Caco-2 (cell line): ENCODE results near the gene EBF4. TPM values are rescaled to one million over a fixed set of nuclear protein-coding genes. Genes with fewer than 3 reads are reported as not detected.

Experiments
- BruUV-seq: library from RNA; stranded (reverse); fragments of 400-500 nt; replicated peaks from 2 replicates; lab custom pipeline; 2021; lab: Mats Ljungman, UMichigan
- CTCF ChIA-PET: fragments of 300-600 bp; sonication (Branson Sonifier 250); formaldehyde crosslinking; loops from one replicate; lab custom pipeline; 2022; ENCODE audit warnings: antibody characterized with exemption; lab: Charles Lee
- POLR2A ChIA-PET: fragments of 300-600 bp; sonication (Branson Sonifier 250); formaldehyde crosslinking; loops from one replicate; lab custom pipeline; 2022; ENCODE audit warnings: antibody characterized with exemption; lab: Charles Lee
- DNase-seq, 2 experiments: peaks; one replicate each; pipeline versions ENCODE4 v3.0.0 to v3.0.0-alpha.2; 2020 to 2022
- H3K27me3 ChIP-seq: replicated peaks from 2 replicates; pipeline ENCODE4 v1.6.0; 2011; ENCODE audit warnings: low read length; ENCODE audit not compliant: control insufficient read depth, insufficient read depth
- H3K36me3 ChIP-seq: 2 replicates; pipeline ENCODE4 v1.5.1; 2011; ENCODE audit warnings: low read length; ENCODE audit not compliant: control insufficient read depth, insufficient read depth
- H3K4me1 ChIP-seq: fragments of 250-450 bp; sonication (Bioruptor Pico); 2 replicates; pipeline ENCODE4 v1.5.1; 2020; ENCODE audit warnings: mild to moderate bottlenecking
- H3K4me3 ChIP-seq: 2 replicates; pipeline ENCODE4 v1.5.1; 2011; ENCODE audit warnings: low read depth, mild to moderate bottlenecking, control low read depth, low read length
- H3K9me3 ChIP-seq: fragments of 250-450 bp; sonication (Bioruptor Pico); 2 replicates; pipeline ENCODE4 v1.5.1; 2020; ENCODE audit warnings: mild to moderate bottlenecking, moderate library complexity
- H3K27ac Mint-ChIP-seq: one replicate; pipeline ENCODE4 v1.8.0; 2022; ENCODE audit warnings: mixed read lengths; ENCODE audit not compliant: unreplicated experiment
- H3K27me3 Mint-ChIP-seq: one replicate; pipeline ENCODE4 v1.8.0; 2022; ENCODE audit warnings: mixed read lengths; ENCODE audit not compliant: insufficient read depth, unreplicated experiment
- H3K36me3 Mint-ChIP-seq: one replicate; pipeline ENCODE4 v1.8.0; 2022; ENCODE audit warnings: mild to moderate bottlenecking, mixed read lengths; ENCODE audit not compliant: insufficient read depth, unreplicated experiment
- H3K4me1 Mint-ChIP-seq: one replicate; pipeline ENCODE4 v1.8.0; 2022; ENCODE audit warnings: low read depth, mixed read lengths; ENCODE audit not compliant: unreplicated experiment
- H3K4me3 Mint-ChIP-seq: one replicate; pipeline ENCODE4 v1.8.0; 2022; ENCODE audit warnings: mild to moderate bottlenecking, moderate library complexity, mixed read lengths; ENCODE audit not compliant: unreplicated experiment
- H3K9me3 Mint-ChIP-seq: one replicate; pipeline ENCODE4 v1.8.0; 2022; ENCODE audit warnings: mixed read lengths; ENCODE audit not compliant: unreplicated experiment
- CTCF ChIP-seq, 2 experiments: fragments of 200-600 bp in 1 of 2; IDR thresholded peaks; 1 replicate in 1 of 2; 2 replicates in 1 of 2; pipeline versions ENCODE4 v1.5.1 to v1.8.0; 2011 to 2022; ENCODE audit warnings: antibody characterized with exemption in 1 of 2, control low read depth in 1 of 2, inconsistent platforms in 1 of 2, low read depth in 1 of 2, low read length in 1 of 2, mild to moderate bottlenecking in 1 of 2, moderate library complexity in 1 of 2; ENCODE audit not compliant: insufficient read depth in 1 of 2, severe bottlenecking in 1 of 2, unreplicated experiment in 1 of 2
- intact Hi-C: fragments of 100-400 bp; cut with micrococcal nuclease; formaldehyde crosslinking; loops from one replicate; pipeline ENCODE4 v1.10.0; 2022; ENCODE audit not compliant: unreplicated experiment
- total RNA-seq: library from RNA; stranded (reverse); gene quantifications from 2 replicates; pipeline ENCODE4 v1.2.3, GENCODE V29; 2022

EBF4 gene
- total RNA-seq, 1 experiment from 2014 or later: 7.5 TPM

- no peak overlapping the region for H3K4me3 ChIP-seq
- Mint-ChIP-seq H3K4me1 (no peaks in the 10 kb centered on the region), H3K9me3 (no peaks in the 10 kb centered on the region), H3K36me3 (no peaks in the 10 kb centered on the region), H3K27ac (no peak overlapping the region), H3K4me3 (no peak overlapping the region), H3K27me3 (peaks cover 17% of the 10 kb centered on the region)
- no TSS peak for BruUV-seq
- no peaks in the 10 kb centered on the region for H3K36me3 ChIP-seq
- CTCF ChIA-PET: no interaction called here
- intact Hi-C loops: no loop called here
- peaks cover 2% of the 10 kb centered on the region for H3K27me3 ChIP-seq
- no peak for TF ChIP-seq CTCF (IDR thresholded peaks at IDR 0.05; ENCODE audit: insufficient read depth in 1 of 2, low read depth in 1 of 2, low read length in 1 of 2, severe bottlenecking in 1 of 2, unreplicated experiment in 1 of 2)
- DNase-seq: no peak
- POLR2A ChIA-PET: no interaction called here
- H3K9me3 ChIP-seq: no peaks in the 10 kb centered on the region
- no peaks in the 10 kb centered on the region for H3K4me1 ChIP-seq
These were observed 104.8 kb downstream of the EBF4 start for GRCh38 chr20:2797136-2797983.

- ChIA-PET CTCF (no interaction called here), POLR2A (no interaction called here)
- Histone ChIP-seq H3K4me3 (no peak overlapping the region), H3K36me3 (no peaks in the 10 kb centered on the region), H3K4me1 (no peaks in the 10 kb centered on the region), H3K9me3 (no peaks in the 10 kb centered on the region), H3K27me3 (peaks cover 2% of the 10 kb centered on the region)
- Mint-ChIP-seq H3K9me3 (no peaks in the 10 kb centered on the region), H3K4me3 (no peak overlapping the region), H3K27me3 (peaks cover 17% of the 10 kb centered on the region), H3K4me1 (no peaks in the 10 kb centered on the region), H3K36me3 (no peaks in the 10 kb centered on the region), H3K27ac (no peak overlapping the region)
- TF ChIP-seq CTCF (IDR thresholded peaks at IDR 0.05; ENCODE audit: insufficient read depth in 1 of 2, low read depth in 1 of 2, low read length in 1 of 2, severe bottlenecking in 1 of 2, unreplicated experiment in 1 of 2): no peak
- no peak for DNase-seq
- intact Hi-C loops: no loop called here
- BruUV-seq: no TSS peak
These were observed 105.7 kb downstream of the EBF4 start for GRCh38 chr20:2798095-2798805.

GRCh38 chr20:2798814-2799213 is 106.2 kb downstream of the EBF4 start:
- Histone ChIP-seq H3K4me3 (no peak overlapping the region), H3K27me3 (peaks cover 2% of the 10 kb centered on the region), H3K4me1 (no peaks in the 10 kb centered on the region), H3K36me3 (no peaks in the 10 kb centered on the region), H3K9me3 (no peaks in the 10 kb centered on the region)
- Mint-ChIP-seq H3K27me3 (peaks cover 12% of the 10 kb centered on the region), H3K4me3 (no peak overlapping the region), H3K27ac (no peak overlapping the region), H3K9me3 (no peaks in the 10 kb centered on the region), H3K4me1 (no peaks in the 10 kb centered on the region), H3K36me3 (no peaks in the 10 kb centered on the region)
- ChIA-PET POLR2A (no interaction called here), CTCF (no interaction called here)
- DNase-seq: no peak
- TF ChIP-seq CTCF (IDR thresholded peaks at IDR 0.05; ENCODE audit: insufficient read depth in 1 of 2, low read depth in 1 of 2, low read length in 1 of 2, severe bottlenecking in 1 of 2, unreplicated experiment in 1 of 2): no peak
- intact Hi-C loops: no loop called here
- BruUV-seq: no TSS peak
